ENCODE measurements around the gene CUX1.
"Not testable (repeated sequence)": the region's sequence is repeated elsewhere in the genome, so short reads cannot be mapped to it uniquely, and the experiment has no call there.

The CUX1 gene

GRCh38 chr7:102039706-102040105 is 222.3 kb downstream of the CUX1 start:
- DNase-seq = no peak

GRCh38 chr7:102040569-102040968 is 223.1 kb downstream of the CUX1 start:
- no peak for DNase-seq

GRCh38 chr7:102042016-102042656 is 224.7 kb downstream of the CUX1 start:
- DNase-seq = no peak

- DNase-seq = not testable (repeated sequence)
These were observed 225.4 kb downstream of the CUX1 start for GRCh38 chr7:102042796-102043195.

GRCh38 chr7:102044641-102044983 is 227.2 kb downstream of the CUX1 start:
- DNase-seq = no peak

GRCh38 chr7:102044984-102045673 is 227.7 kb downstream of the CUX1 start:
- peak in 44 of 56 donors; percentile 4 to 72 (median 28) for DNase-seq

GRCh38 chr7:102045681-102046372 is 228.4 kb downstream of the CUX1 start:
- DNase-seq = no peak

GRCh38 chr7:102046373-102047117 is 229.1 kb downstream of the CUX1 start:
- DNase-seq = no peak

GRCh38 chr7:102047167-102047566 is 229.7 kb downstream of the CUX1 start:
- no peak for DNase-seq

GRCh38 chr7:102049765-102050164 is 232.3 kb downstream of the CUX1 start:
- no peak for DNase-seq

GRCh38 chr7:102050864-102051460 is 233.5 kb downstream of the CUX1 start:
- no peak for DNase-seq

GRCh38 chr7:102051736-102052135 is 234.3 kb downstream of the CUX1 start:
- not testable (repeated sequence) for DNase-seq

- no peak for DNase-seq
These were observed 236.7 kb downstream of the CUX1 start for GRCh38 chr7:102054158-102054557.

GRCh38 chr7:102055181-102055976 is 238.0 kb downstream of the CUX1 start:
- no peak for DNase-seq

GRCh38 chr7:102059524-102059923 is 242.1 kb downstream of the CUX1 start:
- DNase-seq = no peak

GRCh38 chr7:102061354-102061945 is 244.0 kb downstream of the CUX1 start:
- DNase-seq = no peak

- DNase-seq = no peak
These were observed 244.6 kb downstream of the CUX1 start for GRCh38 chr7:102061981-102062390.

- DNase-seq = no peak
These were observed 246.3 kb downstream of the CUX1 start for GRCh38 chr7:102063690-102064180.

GRCh38 chr7:102064361-102065025 is 247.1 kb downstream of the CUX1 start:
- DNase-seq = peak in 2 of 56 donors; percentile 4 to 15

Data from nucleus accumbens (tissue), 56 donors.